ENCODE measurements around the gene MRPL3.
"Not testable (repeated sequence)": the region's sequence is repeated elsewhere in the genome, so short reads cannot be mapped to it uniquely, and the experiment has no call there.

MRPL3 gene

GRCh38 chr3:131494706-131495105 lies 8.1 kb downstream of the MRPL3 start:
- DNase-seq (ENCODE audit: low spot score): no peak

- DNase-seq (ENCODE audit: low spot score): no peak
Observed at GRCh38 chr3:131491775-131492174, 11.0 kb downstream of the MRPL3 start.

GRCh38 chr3:131491084-131491483 lies 11.7 kb downstream of the MRPL3 start:
- DNase-seq (ENCODE audit: low spot score): no peak

- not testable (repeated sequence) for DNase-seq (ENCODE audit: low spot score)
Observed at GRCh38 chr3:131486545-131486944, 16.2 kb downstream of the MRPL3 start.

GRCh38 chr3:131485119-131485518 lies 17.7 kb downstream of the MRPL3 start:
- DNase-seq (ENCODE audit: low spot score): no peak

- no peak for DNase-seq (ENCODE audit: low spot score)
Observed at GRCh38 chr3:131484496-131485111, 18.2 kb downstream of the MRPL3 start.

GRCh38 chr3:131480116-131480515 lies 22.7 kb downstream of the MRPL3 start:
- no peak for DNase-seq (ENCODE audit: low spot score)

GRCh38 chr3:131477813-131478212 lies 25.0 kb downstream of the MRPL3 start:
- no peak for DNase-seq (ENCODE audit: low spot score)

GRCh38 chr3:131474115-131474514 lies 28.7 kb downstream of the MRPL3 start:
- DNase-seq (ENCODE audit: low spot score): no peak

GRCh38 chr3:131470377-131470776 lies 32.4 kb downstream of the MRPL3 start:
- no peak for DNase-seq (ENCODE audit: low spot score)

GRCh38 chr3:131458653-131459052 lies 44.1 kb downstream of the MRPL3 start:
- no peak for DNase-seq (ENCODE audit: low spot score)

GRCh38 chr3:131457220-131457619 lies 45.6 kb downstream of the MRPL3 start:
- DNase-seq (ENCODE audit: low spot score): no peak

- DNase-seq (ENCODE audit: low spot score): no peak
Observed at GRCh38 chr3:131454501-131454900, 48.3 kb downstream of the MRPL3 start.

GRCh38 chr3:131453533-131453932 lies 49.2 kb downstream of the MRPL3 start:
- DNase-seq (ENCODE audit: low spot score): no peak

- DNase-seq (ENCODE audit: low spot score): no peak
Observed at GRCh38 chr3:131447349-131447748, 55.4 kb downstream of the MRPL3 start.

GRCh38 chr3:131444180-131444579 lies 58.6 kb downstream of the MRPL3 start:
- no peak for DNase-seq (ENCODE audit: low spot score)

GRCh38 chr3:131439084-131439483 lies 63.7 kb downstream of the MRPL3 start:
- no peak for DNase-seq (ENCODE audit: low spot score)

- DNase-seq (ENCODE audit: low spot score): no peak
Observed at GRCh38 chr3:131435000-131435399, 67.8 kb downstream of the MRPL3 start.

GRCh38 chr3:131432441-131432840 lies 70.3 kb downstream of the MRPL3 start:
- no peak for DNase-seq (ENCODE audit: low spot score)

GRCh38 chr3:131431754-131432153 lies 71.0 kb downstream of the MRPL3 start:
- DNase-seq (ENCODE audit: low spot score): no peak

- no peak for DNase-seq (ENCODE audit: low spot score)
Observed at GRCh38 chr3:131427226-131427625, 75.5 kb downstream of the MRPL3 start.

- DNase-seq (ENCODE audit: low spot score): no peak
Observed at GRCh38 chr3:131421957-131422498, 80.7 kb downstream of the MRPL3 start.

GRCh38 chr3:131421301-131421700 lies 81.5 kb downstream of the MRPL3 start:
- no peak for DNase-seq (ENCODE audit: low spot score)

- no peak for DNase-seq (ENCODE audit: low spot score)
Observed at GRCh38 chr3:131417751-131418150, 85.0 kb downstream of the MRPL3 start.
